ENCODE results near the gene CR2.
"Not testable (repeated sequence)": the region's sequence is repeated elsewhere in the genome, so short reads cannot be mapped to it uniquely, and the experiment has no call there.

The CR2 gene

DNA sequence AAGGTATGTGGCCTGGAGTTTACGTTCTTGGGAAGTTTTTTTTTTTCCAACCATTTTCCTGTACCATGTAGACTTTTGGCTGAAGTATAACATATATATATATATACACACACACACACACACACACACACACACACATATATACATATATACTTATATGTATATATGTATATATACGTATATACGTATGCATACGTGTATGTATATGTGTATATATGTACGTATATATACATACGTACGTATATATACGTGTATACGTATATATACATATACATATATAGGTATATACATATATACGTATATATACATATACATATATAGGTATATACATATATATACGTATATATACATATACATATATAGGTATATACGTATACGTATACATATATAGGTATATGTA is 60.8 kb downstream of the CR2 start:
- DNase-seq: no peak

DNA sequence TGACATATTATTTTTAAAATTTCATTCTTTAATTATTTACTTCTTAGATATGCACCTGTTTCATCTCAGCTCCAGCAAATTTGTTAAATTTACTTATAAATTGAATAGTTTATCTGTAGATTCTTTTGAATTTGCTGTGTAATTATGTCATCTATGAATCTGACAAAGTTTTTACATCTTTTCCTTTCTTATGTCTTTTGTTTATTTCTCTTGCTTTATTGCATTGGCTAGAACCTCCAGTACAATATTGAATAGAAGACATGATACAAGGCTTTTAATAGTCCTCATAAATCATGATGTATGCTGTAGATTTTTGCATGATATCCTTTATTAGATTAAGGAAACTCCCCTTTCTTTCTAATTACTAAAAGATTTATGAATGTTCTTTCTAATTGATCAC is 62.6 kb downstream of the CR2 start:
- DNase-seq: no peak

DNA sequence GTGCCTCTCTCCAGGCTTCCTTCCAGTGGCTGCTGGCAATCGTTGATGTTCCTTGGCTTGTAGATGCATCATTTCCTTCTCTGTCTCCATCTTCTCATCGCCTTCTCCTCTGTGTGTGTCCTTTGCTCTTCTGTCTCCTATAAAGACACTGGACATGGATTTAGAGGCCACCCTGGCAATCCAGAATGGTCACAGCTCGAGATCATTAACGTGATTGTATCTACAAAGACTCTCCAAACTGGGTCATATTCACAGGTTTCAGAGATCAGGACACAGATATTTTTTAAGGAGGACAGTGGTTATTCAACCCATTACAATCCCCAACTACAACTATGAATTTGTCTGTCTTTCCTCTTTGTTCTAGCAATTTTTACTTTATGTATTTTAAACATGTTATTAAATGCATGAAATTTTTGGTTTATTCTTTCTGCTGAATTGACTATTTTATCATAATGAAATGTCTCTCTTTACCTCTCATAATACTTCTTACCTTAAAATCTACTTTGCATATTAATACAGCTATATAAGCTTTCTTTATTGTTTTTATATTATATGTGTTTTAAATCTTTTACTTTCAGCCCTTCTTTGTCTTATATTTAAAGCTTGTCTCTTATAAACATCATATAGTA is 64.6 kb downstream of the CR2 start:
- DNase-seq: no peak

DNA sequence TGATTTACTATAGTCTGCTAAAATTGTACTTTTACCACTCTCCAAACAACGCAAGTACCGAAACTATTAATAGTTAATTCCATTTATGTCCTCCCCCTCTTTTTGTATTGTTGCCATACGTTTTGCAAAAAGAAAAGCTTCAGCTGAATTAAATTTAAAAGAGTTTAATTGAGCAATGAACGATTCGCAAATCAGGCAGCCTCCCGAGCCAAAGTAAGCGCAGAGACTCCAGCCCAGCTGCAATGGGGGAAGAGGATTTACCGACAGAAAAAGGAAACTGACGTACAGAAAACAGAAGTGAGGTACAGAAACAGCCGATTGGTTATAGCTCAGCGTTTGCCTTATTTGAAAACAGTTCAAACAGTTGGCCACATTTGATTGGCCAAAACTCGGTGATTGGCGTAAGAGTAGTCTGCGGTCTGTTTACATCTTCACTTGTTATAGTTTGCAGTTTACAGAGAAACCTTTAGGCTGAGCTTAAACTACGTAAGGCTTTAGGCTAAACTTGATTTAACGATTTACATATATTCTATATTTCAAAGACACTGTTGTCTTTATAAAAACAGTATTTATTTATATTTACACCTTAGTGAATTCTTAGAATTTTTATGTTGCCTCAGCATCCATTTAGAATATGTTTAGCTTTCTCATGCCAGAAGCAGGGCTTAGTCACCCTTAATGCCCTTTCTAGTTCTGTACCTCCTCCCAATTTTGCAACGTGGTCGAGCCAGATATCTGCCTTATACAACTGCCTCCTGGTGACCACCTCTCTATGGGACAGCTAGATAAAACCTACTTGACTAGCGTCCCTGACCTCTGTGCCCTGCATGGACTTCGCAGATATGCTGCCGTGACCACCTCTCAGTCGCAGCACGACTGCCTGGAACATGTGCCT is 65.6 kb downstream of the CR2 start:
- no peak for DNase-seq

DNA sequence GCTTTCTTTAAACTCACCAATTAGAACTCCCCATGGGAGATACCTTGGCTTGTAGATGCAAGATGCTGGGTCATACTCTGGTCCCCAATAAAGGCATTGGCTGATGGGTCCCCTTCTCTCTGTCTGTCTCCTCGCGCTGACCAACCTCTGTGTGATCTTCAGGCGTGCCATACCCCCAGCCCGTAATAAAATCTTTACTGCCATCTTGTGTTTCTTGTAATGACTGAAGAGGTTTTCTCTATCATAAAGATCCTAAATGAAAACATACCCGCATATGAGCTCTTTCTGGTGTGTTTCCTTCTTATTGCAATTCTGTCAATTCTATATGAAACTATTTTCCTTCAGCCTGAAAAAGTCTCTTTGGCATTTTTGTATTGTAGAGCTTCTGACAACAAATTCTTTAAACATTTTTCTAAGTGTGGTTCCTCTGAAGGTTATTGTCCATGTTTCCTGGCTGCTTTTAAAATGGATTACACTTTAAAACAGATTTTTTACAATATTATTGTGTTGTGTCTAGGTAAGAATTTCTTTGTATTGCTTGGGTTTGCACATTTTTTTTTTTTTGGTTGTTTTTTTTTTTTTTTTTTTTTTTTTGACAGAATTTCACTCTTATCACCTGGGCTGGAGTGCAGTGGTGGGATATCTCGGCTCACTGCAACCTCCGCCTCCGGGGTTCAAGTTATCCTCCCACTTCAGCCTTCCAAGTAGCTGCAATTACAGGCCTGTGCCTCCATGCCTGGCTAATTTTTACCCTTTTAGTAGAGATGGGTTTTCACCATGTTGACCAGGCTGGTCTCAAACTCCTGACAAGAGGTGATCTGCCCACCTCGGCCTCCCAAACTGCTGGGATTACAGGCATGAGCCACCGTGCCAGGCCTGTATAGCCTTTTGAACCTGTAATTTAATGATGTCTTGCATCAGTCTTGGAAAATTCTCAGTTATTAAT is 66.5 kb downstream of the CR2 start:
- not testable (repeated sequence) for DNase-seq

DNA sequence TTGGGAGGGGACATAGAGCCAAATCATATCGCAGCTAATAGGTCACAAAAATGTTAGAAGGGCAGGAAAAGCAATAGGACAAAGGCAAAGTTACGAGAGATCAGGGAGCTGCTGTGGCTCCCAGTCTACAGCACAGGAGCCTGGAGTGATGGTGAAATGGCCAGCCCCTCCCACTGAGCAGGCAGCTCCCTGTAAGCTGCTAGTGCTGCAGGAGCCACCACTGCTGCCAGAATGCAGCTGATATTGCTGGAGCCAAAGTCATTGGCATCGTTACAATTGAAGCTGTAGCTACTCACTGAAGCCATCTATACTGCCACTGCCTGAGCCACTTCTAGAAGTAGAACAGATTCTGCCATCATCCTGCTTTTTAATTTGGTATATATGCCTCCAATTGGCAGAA is 71.1 kb downstream of the CR2 start:
- not testable (repeated sequence) for DNase-seq

DNA sequence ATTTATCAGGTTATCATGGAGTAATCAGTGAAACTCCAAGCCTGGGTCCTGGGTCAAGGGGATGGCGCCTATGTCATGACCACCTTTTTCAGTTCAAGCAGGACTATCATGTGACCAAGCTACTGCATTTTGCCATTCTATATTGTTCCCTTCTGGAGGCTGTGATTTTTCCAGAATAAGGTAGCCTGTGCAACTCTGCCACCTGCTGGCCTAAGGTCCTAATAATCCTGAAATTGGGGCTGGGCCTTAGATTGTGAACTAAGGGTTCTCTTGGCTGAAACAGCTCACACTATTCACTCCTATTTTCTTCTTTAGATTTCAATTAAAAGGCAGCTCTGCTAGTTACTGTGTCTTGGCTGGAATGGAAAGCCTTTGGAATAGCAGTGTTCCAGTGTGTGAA is 74.3 kb downstream of the CR2 start:
- not testable (repeated sequence) for DNase-seq

DNA sequence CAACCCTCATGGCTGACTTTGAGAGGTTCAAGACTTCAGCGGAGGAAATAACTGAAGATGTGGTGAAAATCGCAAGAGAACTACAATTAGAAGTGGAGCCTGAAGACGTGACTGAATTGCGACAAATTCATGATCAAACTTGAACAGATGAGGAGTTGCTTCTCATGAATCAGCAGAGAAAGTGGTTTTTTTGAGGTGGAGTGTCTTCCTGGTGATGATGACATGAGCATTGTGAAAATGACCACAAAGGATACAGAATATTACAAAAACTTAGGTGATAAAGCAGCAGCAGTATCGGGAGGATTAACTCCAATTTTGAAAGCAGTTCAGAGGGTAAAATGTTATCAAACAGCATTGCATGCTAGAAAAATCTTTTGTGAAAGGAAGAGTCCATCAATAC is 82.1 kb downstream of the CR2 start:
- not testable (repeated sequence) for DNase-seq
